ENCODE data around the gene TRPV2.

Gene TRPV2

DNA sequence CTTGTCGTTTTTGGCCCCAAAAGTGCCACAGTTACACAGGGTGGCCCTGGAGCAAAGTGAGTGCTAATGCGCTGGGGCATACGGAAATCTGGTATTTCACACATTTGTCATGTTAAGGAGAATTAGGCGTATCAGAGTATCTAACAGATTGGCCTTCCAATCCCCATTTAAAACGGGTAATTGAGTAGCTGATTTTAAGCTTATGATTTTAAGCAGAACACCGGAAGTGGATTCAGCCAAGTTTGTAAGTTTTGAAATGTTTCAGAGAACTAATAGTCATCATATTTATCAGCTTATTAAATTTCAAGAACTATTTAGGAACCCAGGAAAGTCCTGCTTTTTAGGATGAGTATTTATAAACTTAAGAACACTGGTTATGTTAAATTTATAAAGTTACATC lies 57.2 kb downstream of the TRPV2 start:
- TF ChIP-seq, protein P1, sequence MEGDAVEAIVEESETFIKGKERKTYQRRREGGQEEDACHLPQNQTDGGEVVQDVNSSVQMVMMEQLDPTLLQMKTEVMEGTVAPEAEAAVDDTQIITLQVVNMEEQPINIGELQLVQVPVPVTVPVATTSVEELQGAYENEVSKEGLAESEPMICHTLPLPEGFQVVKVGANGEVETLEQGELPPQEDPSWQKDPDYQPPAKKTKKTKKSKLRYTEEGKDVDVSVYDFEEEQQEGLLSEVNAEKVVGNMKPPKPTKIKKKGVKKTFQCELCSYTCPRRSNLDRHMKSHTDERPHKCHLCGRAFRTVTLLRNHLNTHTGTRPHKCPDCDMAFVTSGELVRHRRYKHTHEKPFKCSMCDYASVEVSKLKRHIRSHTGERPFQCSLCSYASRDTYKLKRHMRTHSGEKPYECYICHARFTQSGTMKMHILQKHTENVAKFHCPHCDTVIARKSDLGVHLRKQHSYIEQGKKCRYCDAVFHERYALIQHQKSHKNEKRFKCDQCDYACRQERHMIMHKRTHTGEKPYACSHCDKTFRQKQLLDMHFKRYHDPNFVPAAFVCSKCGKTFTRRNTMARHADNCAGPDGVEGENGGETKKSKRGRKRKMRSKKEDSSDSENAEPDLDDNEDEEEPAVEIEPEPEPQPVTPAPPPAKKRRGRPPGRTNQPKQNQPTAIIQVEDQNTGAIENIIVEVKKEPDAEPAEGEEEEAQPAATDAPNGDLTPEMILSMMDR (IDR thresholded peaks at IDR 0.05; ENCODE audit: low read depth, low read length) = no peak
- Histone ChIP-seq H3K9me3 (ENCODE audit: severe bottlenecking) (no peaks in the 10 kb centered on the region), H3K36me3 (no peaks in the 10 kb centered on the region), H3K4me3 (ENCODE audit: low read depth, low read length) (no peak overlapping the region), H3K27me3 (ENCODE audit: insufficient read depth, low read depth, severe bottlenecking) (no peaks in the 10 kb centered on the region), H3K27ac (no peak overlapping the region)
- DNase-seq = no peak

DNA sequence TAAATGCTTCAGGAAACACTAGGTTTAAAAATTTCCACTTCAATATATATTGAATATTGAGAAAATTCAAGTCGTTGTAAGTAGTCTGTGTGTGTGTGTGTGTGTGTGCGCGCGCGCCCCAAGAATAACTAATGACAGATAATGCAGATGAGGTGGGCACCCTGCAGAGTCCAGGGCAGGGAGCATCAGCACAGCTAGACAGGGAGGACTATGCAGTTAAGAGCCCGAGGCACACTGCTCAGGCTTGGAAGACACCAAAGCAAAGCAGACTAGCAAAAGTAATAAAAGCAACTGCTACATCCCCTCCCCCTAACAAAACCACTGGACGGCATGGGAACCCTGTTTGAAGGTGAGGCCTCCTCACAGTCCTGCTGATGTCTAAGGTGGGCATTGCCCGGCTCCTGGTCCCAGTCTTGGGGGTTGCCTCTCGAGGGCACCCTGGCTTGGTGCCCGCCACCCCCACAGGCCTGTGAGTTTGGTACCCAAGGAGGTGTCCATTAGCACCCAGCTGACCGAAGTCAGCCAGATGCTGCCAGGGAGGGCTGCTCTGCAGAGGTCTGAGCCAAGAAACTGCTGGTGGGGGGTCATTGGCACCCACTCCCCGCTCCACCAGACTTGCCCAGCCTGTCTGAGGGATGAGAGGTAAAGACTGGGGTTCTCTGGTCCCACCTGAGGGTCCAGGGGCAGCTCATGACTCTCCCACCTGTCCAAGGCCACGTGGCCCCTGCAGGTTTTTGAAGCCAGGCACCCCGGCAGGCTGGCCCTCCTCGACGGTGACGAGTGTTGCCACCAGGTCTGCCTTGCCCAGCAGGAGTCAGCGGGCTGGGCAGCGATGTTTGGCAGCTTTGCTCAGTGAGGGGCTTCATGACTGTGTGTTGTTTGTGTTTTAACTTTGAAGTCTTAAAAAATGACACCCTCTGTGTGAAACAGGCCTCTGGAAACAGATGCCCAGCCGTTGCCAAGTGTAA lies 58.0 kb downstream of the TRPV2 start:
- Histone ChIP-seq H3K9me3 (ENCODE audit: severe bottlenecking) (no peaks in the 10 kb centered on the region), H3K27ac (no peak overlapping the region), H3K27me3 (ENCODE audit: insufficient read depth, low read depth, severe bottlenecking) (no peaks in the 10 kb centered on the region), H3K36me3 (no peaks in the 10 kb centered on the region), H3K4me3 (ENCODE audit: low read depth, low read length) (no peak overlapping the region)
- no peak for DNase-seq
- TF ChIP-seq, protein P1 (IDR thresholded peaks at IDR 0.05; ENCODE audit: low read depth, low read length) = no peak

DNA sequence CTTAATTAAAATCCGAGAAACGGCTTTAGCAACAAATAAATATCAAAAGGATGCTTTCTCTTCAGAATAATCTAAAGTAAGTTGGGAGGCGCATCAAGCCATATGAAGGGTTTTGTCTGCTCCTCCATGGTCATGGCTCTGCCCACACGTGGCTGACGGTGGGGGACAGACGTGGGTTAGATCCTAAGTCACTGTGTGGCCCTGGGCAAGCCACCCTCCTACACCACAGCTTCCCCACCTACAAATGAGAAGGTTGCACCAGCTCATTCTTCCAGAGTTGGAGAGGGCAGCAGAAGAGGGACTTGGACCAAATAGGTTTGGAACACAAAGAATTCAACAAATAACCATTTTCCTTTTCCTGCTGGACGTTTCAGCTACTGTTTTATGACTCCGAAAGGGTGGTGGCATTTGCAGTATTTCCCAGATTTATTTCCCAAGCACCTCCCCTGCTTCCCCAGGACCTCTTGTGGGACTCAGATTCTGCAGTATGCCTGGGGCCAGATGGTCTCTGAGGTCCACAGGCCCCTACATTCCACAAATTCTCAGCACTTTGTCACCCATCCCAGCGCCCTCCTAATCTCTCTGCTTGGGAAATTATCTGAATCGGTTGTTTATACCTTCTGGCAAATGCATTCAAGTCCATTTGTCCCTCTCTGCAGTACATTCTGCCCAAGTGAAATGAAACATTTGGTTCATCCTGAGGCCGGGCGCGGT lies 58.8 kb downstream of the TRPV2 start:
- DNase-seq = no peak
- H3K27me3 ChIP-seq (ENCODE audit: insufficient read depth, low read depth, severe bottlenecking) = no peaks in the 10 kb centered on the region
- no peaks in the 10 kb centered on the region for H3K36me3 ChIP-seq
- TF ChIP-seq, protein P1 (IDR thresholded peaks at IDR 0.05; ENCODE audit: low read depth, low read length) = no peak
- H3K9me3 ChIP-seq (ENCODE audit: severe bottlenecking) = no peaks in the 10 kb centered on the region
- H3K27ac ChIP-seq = no peak overlapping the region
- H3K4me3 ChIP-seq (ENCODE audit: low read depth, low read length) = no peak overlapping the region

DNA sequence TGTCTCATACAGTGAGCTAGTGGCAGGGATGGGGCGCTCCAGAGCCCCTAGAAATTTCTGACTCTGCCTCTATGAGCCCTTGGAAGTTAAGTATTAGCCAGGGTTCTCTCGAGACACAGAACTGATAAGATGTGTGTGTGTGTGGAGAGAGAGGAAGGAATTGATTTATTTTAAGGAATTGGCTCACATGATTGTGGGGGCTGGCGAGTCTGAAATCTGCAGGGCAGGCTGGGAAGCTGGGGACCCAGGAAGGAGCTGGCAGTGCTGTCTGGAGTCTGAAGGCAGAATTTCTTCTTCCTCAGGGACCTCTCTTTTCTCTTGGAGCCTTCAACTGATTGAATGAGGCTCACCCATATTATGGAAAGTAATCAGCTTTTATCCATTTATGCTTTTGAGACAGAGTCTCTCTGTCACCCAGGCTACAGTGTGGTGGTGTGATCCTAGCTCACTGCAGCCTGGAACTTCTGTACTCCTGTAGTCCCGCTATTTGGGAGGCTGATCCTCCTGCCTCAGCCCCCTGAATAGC lies 59.9 kb downstream of the TRPV2 start:
- no peaks in the 10 kb centered on the region for H3K9me3 ChIP-seq (ENCODE audit: severe bottlenecking)
- TF ChIP-seq, protein P1 (IDR thresholded peaks at IDR 0.05; ENCODE audit: low read depth, low read length) = no peak
- no peaks in the 10 kb centered on the region for H3K27me3 ChIP-seq (ENCODE audit: insufficient read depth, low read depth, severe bottlenecking)
- DNase-seq = no peak
- H3K36me3 ChIP-seq = no peaks in the 10 kb centered on the region
- H3K4me3 ChIP-seq (ENCODE audit: low read depth, low read length) = no peak overlapping the region
- no peak overlapping the region for H3K27ac ChIP-seq

DNA sequence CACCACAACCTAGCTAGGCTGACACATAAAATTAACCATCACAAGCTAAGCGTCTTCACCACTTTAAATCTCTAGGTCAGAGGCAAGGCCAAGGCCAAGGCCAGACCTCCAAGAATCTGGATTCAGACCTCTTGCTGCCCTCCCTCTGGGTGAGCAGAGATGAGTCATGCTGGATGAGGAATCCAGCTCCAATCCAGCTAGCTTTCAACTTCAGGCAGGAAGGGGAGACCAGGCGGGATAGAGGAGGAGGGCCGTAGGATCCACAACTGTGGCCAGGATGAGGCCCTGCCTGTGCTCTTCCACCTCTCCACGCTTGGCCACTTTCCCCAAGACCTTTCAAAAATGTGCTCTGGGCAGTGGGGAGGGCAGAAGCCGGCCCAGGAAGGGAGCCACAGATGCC lies 61.9 kb downstream of the TRPV2 start:
- Histone ChIP-seq H3K36me3 (no peaks in the 10 kb centered on the region), H3K9me3 (ENCODE audit: severe bottlenecking) (no peaks in the 10 kb centered on the region), H3K4me3 (ENCODE audit: low read depth, low read length) (no peak overlapping the region), H3K27ac (no peak overlapping the region), H3K27me3 (ENCODE audit: insufficient read depth, low read depth, severe bottlenecking) (no peaks in the 10 kb centered on the region)
- DNase-seq = no peak
- TF ChIP-seq, protein P1 (IDR thresholded peaks at IDR 0.05; ENCODE audit: low read depth, low read length) = no peak
